Lower lobe of right lung (tissue), 2 donors: ENCODE data around the gene MS4A4A. TPM values are rescaled to one million over a fixed set of nuclear protein-coding genes. Genes with fewer than 3 reads are reported as not detected.

Experiments
- ATAC-seq, 2 donors: fragments of 200-7000 bp; cut with Tn5 transposase; one replicate each; pipeline ENCODE4 v1.9.1; 2020 to 2022; ENCODE audit warnings: mild to moderate bottlenecking in 2 of 2, moderate library complexity in 2 of 2
- DNase-seq: peaks from one replicate; pipeline ENCODE4 v3.0.0-alpha.2; 2020
- H3K27ac ChIP-seq: fragments of 200-600 bp; one replicate; pipeline ENCODE4 v1.8.0; 2022
- H3K27me3 ChIP-seq: fragments of 200-600 bp; one replicate; pipeline ENCODE4 v1.8.0; 2022; ENCODE audit warnings: low read depth
- H3K36me3 ChIP-seq: fragments of 200-600 bp; one replicate; pipeline ENCODE4 v1.8.0; 2022; ENCODE audit warnings: mild to moderate bottlenecking
- H3K4me1 ChIP-seq: fragments of 200-600 bp; one replicate; pipeline ENCODE4 v1.8.0; 2022
- H3K4me3 ChIP-seq: fragments of 200-600 bp; one replicate; pipeline ENCODE4 v1.8.0; 2022; ENCODE audit warnings: mild to moderate bottlenecking
- H3K9me3 ChIP-seq: fragments of 200-600 bp; one replicate; pipeline ENCODE4 v1.8.0; 2022
- intact Hi-C: fragments of 100-400 bp; cut with DNase I; formaldehyde crosslinking; loops from one replicate; pipeline ENCODE4 v1.11.0; 2022
- total RNA-seq: library from RNA; stranded (reverse); fragmentation: NEBNext Ultra II Directional; extraction: Animal tissue kit (Norgen Biotek cat#: 25700); gene quantifications from one replicate; pipeline ENCODE4 v1.2.1, GENCODE V29; 2021
- TF ChIP-seq, protein P1 (sequence below): fragments of 200-600 bp; IDR thresholded peaks from one replicate; pipeline ENCODE4 v1.8.0; 2022; ENCODE audit warnings: antibody characterized with exemption, mild to moderate bottlenecking
- donor health status: DM: no; HTN: yes; CAD: no; lungs with severe emphysema.

The MS4A4A gene
- total RNA-seq, 1 donor from 2014 or later, result 89.5 TPM

DNA sequence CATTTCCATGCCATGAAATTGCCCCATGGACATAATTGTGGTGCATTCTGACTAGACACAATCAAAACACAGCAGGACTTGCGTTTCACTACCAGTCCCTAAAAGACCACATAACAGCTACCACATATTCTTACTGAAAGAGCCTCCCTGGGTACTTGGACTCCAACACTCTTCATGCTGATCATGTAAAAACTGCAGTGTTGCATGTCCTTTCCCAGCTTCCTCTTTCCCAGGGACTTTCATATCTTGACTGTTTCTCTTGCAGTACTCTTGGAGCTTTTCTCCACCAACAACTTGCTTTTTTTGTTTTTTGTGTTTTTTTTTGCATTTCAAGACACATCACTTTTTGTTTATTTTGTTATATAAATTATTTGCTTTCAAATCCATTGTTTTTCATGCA, 69.5 kb downstream of the MS4A4A start:
- H3K4me1 ChIP-seq, result no peaks in the 10 kb centered on the region
- no peaks in the 10 kb centered on the region for H3K9me3 ChIP-seq
- intact Hi-C loops, result no loop called here
- no peak overlapping the region for H3K27ac ChIP-seq
- no peak overlapping the region for H3K4me3 ChIP-seq
- no peaks in the 10 kb centered on the region for H3K27me3 ChIP-seq
- ATAC-seq (no peak), DNase-seq (no peak)
- H3K36me3 ChIP-seq, result no peaks in the 10 kb centered on the region
- TF ChIP-seq, protein P1, sequence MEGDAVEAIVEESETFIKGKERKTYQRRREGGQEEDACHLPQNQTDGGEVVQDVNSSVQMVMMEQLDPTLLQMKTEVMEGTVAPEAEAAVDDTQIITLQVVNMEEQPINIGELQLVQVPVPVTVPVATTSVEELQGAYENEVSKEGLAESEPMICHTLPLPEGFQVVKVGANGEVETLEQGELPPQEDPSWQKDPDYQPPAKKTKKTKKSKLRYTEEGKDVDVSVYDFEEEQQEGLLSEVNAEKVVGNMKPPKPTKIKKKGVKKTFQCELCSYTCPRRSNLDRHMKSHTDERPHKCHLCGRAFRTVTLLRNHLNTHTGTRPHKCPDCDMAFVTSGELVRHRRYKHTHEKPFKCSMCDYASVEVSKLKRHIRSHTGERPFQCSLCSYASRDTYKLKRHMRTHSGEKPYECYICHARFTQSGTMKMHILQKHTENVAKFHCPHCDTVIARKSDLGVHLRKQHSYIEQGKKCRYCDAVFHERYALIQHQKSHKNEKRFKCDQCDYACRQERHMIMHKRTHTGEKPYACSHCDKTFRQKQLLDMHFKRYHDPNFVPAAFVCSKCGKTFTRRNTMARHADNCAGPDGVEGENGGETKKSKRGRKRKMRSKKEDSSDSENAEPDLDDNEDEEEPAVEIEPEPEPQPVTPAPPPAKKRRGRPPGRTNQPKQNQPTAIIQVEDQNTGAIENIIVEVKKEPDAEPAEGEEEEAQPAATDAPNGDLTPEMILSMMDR, result no peak

DNA sequence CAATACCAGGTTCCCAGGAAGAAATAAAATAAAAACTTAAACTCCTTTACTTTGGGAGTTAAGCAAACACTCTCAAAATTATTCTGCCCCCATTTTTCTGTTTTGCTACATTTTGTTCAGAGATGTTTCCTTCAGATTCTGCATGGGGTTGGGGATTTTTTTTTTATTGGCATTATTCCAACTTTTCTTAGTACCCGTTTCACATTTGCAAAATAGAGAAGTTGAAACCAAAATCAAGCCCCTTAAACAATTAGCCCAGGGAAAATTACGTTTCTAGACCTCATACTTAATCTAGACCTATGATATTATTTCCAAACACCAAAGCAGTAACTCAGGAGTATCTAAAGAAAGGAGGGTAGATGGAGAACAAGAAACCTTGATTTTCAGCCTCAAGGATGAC, 77.3 kb downstream of the MS4A4A start:
- ATAC-seq, result no peak
- Histone ChIP-seq H3K36me3 (no peaks in the 10 kb centered on the region), H3K9me3 (peaks cover 7% of the 10 kb centered on the region), H3K27ac (no peak overlapping the region), H3K27me3 (no peaks in the 10 kb centered on the region), H3K4me3 (no peak overlapping the region), H3K4me1 (peaks cover 7% of the 10 kb centered on the region)
- TF ChIP-seq, protein P1, result no peak
- no peak for DNase-seq
- intact Hi-C loops, result no loop called here

Other genes with a start within 250 kb of the MS4A4A start
- gene OOSP2, start 240.3 kb upstream of the MS4A4A start, total RNA-seq, result not detected
- not detected for gene MS4A3, start 224.0 kb upstream of the MS4A4A start, total RNA-seq
- 19.2 TPM for gene MS4A2, start 192.0 kb upstream of the MS4A4A start, total RNA-seq
- gene MS4A6A, start 97.6 kb upstream of the MS4A4A start, total RNA-seq, result 176 TPM
- gene MS4A4E, start 37.5 kb upstream of the MS4A4A start, total RNA-seq, result 2.7 TPM
- not detected for gene MS4A6E, start 46.6 kb downstream of the MS4A4A start, total RNA-seq
- 315 TPM for gene MS4A7, start 97.9 kb downstream of the MS4A4A start, total RNA-seq
- gene MS4A14, start 115.8 kb downstream of the MS4A4A start, total RNA-seq, result 19.4 TPM
- gene MS4A5, start 148.9 kb downstream of the MS4A4A start, total RNA-seq, result not detected
- 0.65 TPM for gene MS4A1, start 175.2 kb downstream of the MS4A4A start, total RNA-seq
- not detected for gene MS4A12, start 212.1 kb downstream of the MS4A4A start, total RNA-seq
- gene MS4A13, start 234.7 kb downstream of the MS4A4A start, total RNA-seq, result not detected